AG04450 (cell line): Measurements from ENCODE around the gene ATG14. TPM values are rescaled to one million over a fixed set of nuclear protein-coding genes. Genes with fewer than 3 reads are reported as not detected.
A peak's percentile ranks its signal among the peaks of the same experiment; 100 is the strongest.

Experiments
- CTCF ChIA-PET: fragments of 300-600, 350-600 bp; formaldehyde crosslinking; extraction: SDS; loops from one replicate; lab custom pipeline; 2022; ENCODE audit warnings: antibody characterized with exemption, inconsistent platforms; lab: Charles Lee
- POLR2A ChIA-PET: fragments of 350-600 bp; formaldehyde crosslinking; extraction: SDS; loops from one replicate; lab custom pipeline; 2021; ENCODE audit warnings: antibody characterized with exemption, inconsistent platforms; lab: Yijun Ruan, JAX
- DNase-seq: peaks from one replicate; pipeline ENCODE4 v3.0.0-alpha.2; 2011; ENCODE audit warnings: low read depth, low spot score
- H3K27ac ChIP-seq: one replicate; pipeline ENCODE4 v1.5.1; 2012; ENCODE audit warnings: low read depth, low read length, control low read depth
- H3K27me3 ChIP-seq: one replicate; pipeline ENCODE4 v1.6.0; 2012; ENCODE audit warnings: low read length; ENCODE audit not compliant: control insufficient read depth, insufficient read depth
- H3K4me3 ChIP-seq: 2 replicates; pipeline ENCODE4 v1.5.1; 2011; ENCODE audit warnings: mild to moderate bottlenecking, low read depth, low read length, control low read depth
- H3K9me3 ChIP-seq: 2 replicates; pipeline ENCODE4 v1.5.1; 2012; ENCODE audit warnings: low read length; ENCODE audit not compliant: control insufficient read depth, insufficient read depth
- polyA plus RNA-seq: library from polyadenylated mRNA; depleted of rRNA; stranded (reverse); fragments of >200 nt; gene quantifications from 2 replicates; pipeline ENCODE4 v1.2.3, GENCODE V29; 2011
- TF ChIP-seq, protein P1 (sequence below): IDR thresholded peaks from 2 replicates; pipeline ENCODE4 v1.5.1; 2011; ENCODE audit warnings: low read depth, low read length, control low read depth, inconsistent platforms

ATG14 gene
- polyA plus RNA-seq, 1 experiment = 14.9 TPM

DNA sequence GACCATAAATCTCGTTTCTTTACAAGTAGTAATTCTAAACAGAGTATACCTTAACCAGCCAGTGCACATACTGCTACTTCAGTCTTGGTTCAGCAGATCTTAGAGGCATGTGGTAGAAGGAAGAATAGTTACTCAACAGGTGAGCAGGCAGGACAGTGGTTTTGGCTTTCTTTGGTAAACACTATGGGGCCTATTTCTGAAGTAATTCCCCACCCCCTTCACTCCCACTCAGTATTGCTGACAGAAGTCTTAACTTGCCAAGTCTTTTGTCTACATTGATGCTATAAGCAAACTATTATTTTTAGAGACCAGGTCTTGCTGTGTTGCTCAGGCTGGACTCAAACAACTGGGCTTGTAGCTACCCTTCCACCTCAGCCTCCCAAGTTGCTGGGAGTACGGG lies 71.9 kb downstream of the ATG14 start:
- DNase-seq = no peak
- H3K9me3 ChIP-seq = no peaks in the 10 kb centered on the region
- no peak overlapping the region for H3K27ac ChIP-seq
- POLR2A ChIA-PET = no interaction called here
- H3K4me3 ChIP-seq = no peak overlapping the region
- no peaks in the 10 kb centered on the region for H3K27me3 ChIP-seq
- CTCF ChIA-PET = no interaction called here
- TF ChIP-seq, protein P1, sequence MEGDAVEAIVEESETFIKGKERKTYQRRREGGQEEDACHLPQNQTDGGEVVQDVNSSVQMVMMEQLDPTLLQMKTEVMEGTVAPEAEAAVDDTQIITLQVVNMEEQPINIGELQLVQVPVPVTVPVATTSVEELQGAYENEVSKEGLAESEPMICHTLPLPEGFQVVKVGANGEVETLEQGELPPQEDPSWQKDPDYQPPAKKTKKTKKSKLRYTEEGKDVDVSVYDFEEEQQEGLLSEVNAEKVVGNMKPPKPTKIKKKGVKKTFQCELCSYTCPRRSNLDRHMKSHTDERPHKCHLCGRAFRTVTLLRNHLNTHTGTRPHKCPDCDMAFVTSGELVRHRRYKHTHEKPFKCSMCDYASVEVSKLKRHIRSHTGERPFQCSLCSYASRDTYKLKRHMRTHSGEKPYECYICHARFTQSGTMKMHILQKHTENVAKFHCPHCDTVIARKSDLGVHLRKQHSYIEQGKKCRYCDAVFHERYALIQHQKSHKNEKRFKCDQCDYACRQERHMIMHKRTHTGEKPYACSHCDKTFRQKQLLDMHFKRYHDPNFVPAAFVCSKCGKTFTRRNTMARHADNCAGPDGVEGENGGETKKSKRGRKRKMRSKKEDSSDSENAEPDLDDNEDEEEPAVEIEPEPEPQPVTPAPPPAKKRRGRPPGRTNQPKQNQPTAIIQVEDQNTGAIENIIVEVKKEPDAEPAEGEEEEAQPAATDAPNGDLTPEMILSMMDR = no peak

DNA sequence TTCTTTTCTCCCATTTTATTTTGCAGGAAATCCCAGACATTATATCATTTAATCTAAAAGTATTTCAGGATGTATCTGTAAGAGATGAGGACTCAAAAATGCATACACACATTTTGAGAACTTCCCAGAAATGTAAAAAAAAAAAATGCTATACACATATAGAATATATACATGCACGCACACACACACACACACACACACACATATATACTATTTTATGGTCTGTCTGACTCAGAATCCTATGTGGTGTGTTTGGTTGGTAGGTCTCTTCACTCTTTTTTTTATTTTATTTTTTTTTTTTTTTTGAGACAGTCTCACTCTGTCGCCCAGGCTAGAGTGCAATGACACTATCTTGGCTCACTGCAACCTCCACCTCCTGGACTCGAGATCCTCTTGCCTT lies 74.9 kb downstream of the ATG14 start:
- no peak overlapping the region for H3K27ac ChIP-seq
- POLR2A ChIA-PET = interaction anchor here (0.7 kb wide), 1 partner anchor 10 kb away, joined by 4 read pairs; no protein-coding TSS in a partner anchor
- TF ChIP-seq, protein P1 = no peak

DNA sequence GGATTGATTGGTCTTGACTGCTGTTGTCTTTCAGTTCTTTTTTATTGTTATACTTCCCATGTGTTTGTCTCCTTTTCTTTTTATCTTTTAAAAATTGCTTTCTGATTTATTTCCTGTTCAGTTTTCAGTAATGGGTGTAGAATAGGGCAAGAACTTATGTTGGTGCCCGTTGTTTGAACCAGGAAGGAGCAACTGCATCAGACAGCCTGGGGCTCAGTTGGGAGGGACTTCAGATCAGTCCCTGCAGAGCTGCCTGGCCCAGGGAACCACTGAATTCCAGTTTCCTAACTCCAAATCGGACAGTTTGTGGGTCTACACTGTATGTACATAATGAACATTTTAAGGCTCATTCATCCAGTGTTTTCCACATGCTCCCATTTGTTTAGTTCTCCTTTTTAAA lies 75.5 kb downstream of the ATG14 start:
- H3K27ac ChIP-seq = no peak overlapping the region
- no peaks in the 10 kb centered on the region for H3K27me3 ChIP-seq
- DNase-seq = no peak
- no peak overlapping the region for H3K4me3 ChIP-seq
- CTCF ChIA-PET = no interaction called here
- TF ChIP-seq, protein P1 = no peak
- no peaks in the 10 kb centered on the region for H3K9me3 ChIP-seq
- POLR2A ChIA-PET = interaction anchor here (0.7 kb wide), 1 partner anchor 11 kb away, joined by 4 read pairs; no protein-coding TSS in a partner anchor

More for the DNA sequence above, 74.9 kb downstream of the ATG14 start:
- DNase-seq = no peak
- CTCF ChIA-PET = interaction anchor here (0.7 kb wide), 1 partner anchor 1003 kb away, joined by 3 read pairs; no protein-coding TSS in a partner anchor
- no peak overlapping the region for H3K4me3 ChIP-seq
- no peaks in the 10 kb centered on the region for H3K27me3 ChIP-seq
- H3K9me3 ChIP-seq = no peaks in the 10 kb centered on the region

DNA sequence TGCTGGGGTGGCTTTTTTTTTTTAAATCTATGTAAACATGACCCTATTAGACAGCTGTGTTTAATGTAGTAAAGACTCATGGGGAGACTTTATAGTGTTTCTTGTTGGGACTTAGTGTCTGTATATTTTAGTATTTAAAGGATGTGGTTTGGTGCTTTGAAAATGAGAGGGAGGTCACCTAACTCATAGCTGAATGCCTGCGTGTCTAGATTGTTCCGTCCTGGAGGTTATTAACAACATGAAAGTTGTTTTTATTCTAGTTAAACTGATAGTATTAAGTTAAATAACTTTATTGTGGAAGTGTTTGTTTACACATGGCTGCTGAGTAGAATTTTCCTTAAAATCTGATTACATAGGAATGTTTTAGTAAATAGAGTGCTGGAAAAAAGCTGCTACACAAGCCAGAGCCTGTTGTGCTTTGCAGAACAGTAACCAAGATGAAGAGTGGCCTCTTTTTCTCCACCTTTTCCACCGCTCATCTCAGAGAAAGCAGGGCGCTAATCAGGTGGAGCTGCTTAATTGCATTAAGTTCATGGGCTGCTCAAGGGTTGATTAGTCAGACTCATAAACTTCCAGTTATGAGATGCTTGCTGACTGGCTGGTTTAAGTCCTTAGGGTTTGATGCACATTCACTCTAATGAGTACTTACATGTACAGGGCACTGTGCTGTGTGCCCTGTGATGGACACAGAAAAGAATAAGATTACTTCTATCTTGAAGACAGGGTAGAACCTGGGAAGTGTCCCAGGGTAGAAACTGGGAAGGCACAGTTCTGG lies 77.7 kb downstream of the ATG14 start:
- Histone ChIP-seq H3K27me3 (no peaks in the 10 kb centered on the region), H3K9me3 (no peaks in the 10 kb centered on the region), H3K4me3 (no peak overlapping the region), H3K27ac (peak overlapping the region; percentile 49)
- TF ChIP-seq, protein P1 = no peak
- ChIA-PET CTCF (interaction anchor here (0.5 to 1.2 kb wide), 8 partner anchors 21 to 283 kb away, joined by 3 to 5 read pairs (median 4); no protein-coding TSS in a partner anchor), POLR2A (interaction anchor here (0.6 to 0.7 kb wide), 3 partner anchors 55 to 303 kb away, joined by 3 to 4 read pairs (median 3); partner anchors contain the start of gene FBXO34)
- peak; percentile 42 for DNase-seq
